Adrenal gland (tissue), 5 donors: ENCODE results near the gene SEC24C.
"Not testable (repeated sequence)": the region's sequence is repeated elsewhere in the genome, so short reads cannot be mapped to it uniquely, and the experiment has no call there.

Source experiments
- POLR2A ChIP-seq, 2 donors: fragments of 450-650 bp; IDR thresholded peaks; one replicate each; pipeline ENCODE4 v1.6.1; 2017; ENCODE audit warnings: antibody characterized with exemption in 2 of 2, mild to moderate bottlenecking in 2 of 2, moderate library complexity in 1 of 2
- TF ChIP-seq, protein P1 (sequence below), 6 experiments: fragments of 450-650 bp in 4 of 6; fragments of 200-600 bp in 2 of 6; sonication (generic) in 1 of 6; IDR thresholded peaks; 1 replicate in 5 of 6; 2 replicates in 1 of 6; pipeline versions ENCODE4 v1.5.1 to v1.8.0; 2016 to 2021; ENCODE audit warnings: antibody characterized with exemption in 6 of 6, mild to moderate bottlenecking in 2 of 6, moderate library complexity in 1 of 6
- donor health status: DM: no; HTN: no; CAD: no.

DNA sequence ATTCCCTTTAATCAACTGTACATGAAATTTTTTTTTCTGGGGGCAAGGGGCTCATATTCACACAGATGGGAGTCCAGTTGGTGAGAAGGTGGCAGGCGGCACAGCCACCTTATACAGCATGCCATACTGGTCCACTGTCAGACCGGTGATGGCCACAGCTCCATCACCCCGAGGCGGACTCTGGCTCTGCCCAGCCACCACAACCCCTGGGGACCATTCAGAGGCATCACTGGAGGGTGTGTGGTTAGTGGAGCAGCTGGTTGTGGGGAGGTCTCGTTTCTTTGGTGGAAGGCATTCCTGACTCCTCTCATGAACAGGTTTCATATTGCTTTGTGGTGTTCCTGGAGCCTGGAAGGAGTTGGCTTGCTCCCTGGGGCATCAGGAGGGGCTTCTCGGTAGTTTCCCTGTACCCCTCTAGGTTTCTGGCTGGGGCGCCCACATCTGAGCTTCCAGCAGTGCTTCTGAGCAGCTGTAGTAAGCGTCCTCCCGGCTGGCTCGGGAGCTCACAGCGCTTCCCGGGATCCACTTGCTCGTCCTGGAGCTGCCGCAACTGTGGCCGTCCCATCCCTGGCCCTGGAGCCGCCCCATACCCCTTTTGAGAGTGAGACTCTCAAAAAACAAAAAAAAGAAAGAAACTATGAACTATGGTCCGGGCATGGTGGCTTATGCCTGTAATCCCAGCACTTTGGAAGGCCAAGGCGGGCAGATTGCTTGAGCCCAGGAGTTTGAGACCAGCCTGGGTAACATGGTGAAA lies 3.5 kb upstream of the SEC24C start:
- not testable (repeated sequence) for TF ChIP-seq POLR2A (IDR thresholded peaks at IDR 0.05)
- TF ChIP-seq, protein P1, sequence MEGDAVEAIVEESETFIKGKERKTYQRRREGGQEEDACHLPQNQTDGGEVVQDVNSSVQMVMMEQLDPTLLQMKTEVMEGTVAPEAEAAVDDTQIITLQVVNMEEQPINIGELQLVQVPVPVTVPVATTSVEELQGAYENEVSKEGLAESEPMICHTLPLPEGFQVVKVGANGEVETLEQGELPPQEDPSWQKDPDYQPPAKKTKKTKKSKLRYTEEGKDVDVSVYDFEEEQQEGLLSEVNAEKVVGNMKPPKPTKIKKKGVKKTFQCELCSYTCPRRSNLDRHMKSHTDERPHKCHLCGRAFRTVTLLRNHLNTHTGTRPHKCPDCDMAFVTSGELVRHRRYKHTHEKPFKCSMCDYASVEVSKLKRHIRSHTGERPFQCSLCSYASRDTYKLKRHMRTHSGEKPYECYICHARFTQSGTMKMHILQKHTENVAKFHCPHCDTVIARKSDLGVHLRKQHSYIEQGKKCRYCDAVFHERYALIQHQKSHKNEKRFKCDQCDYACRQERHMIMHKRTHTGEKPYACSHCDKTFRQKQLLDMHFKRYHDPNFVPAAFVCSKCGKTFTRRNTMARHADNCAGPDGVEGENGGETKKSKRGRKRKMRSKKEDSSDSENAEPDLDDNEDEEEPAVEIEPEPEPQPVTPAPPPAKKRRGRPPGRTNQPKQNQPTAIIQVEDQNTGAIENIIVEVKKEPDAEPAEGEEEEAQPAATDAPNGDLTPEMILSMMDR (IDR thresholded peaks at IDR 0.05), result not testable (repeated sequence)
